T-helper 2 cell treated with Interferon-gamma antibody and Interleukin-4, amounts not matched to agents 100 ng/mL and 5 ng/mL, for 36 hours (primary cell): ENCODE measurements around the gene MOSPD2. TPM values are rescaled to one million over a fixed set of nuclear protein-coding genes. Genes with fewer than 3 reads are reported as not detected.

ENCODE experiments used
- intact Hi-C: fragments of 100-400 bp; cut with micrococcal nuclease; formaldehyde crosslinking; loops from one replicate; pipeline ENCODE4 v1.15.1; 2023
- total RNA-seq: library from RNA; stranded (reverse); gene quantifications from 2 replicates; pipeline ENCODE4 v1.2.3, GENCODE V29; 2022

The MOSPD2 gene
- total RNA-seq, 1 donor from 2014 or later = 11.9 TPM

DNA sequence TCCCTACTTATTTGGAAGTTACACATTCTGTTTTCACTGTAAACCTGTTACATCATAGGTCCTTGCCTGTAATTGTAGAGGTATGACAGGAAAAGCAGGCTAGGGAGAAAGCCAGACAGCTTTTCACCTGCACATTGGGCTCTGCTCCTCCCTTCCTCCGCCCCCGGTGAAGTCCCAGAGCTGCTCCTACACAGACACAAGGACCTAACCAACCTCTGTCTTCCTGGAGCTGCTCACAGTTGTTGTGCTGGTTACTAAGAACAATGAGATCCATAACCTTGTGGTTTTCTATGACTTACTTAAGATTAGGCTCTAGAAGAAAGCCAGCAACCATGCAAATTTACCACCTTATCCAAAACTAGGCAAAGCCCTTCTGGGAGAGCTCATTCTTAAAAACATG is 40.0 kb downstream of the MOSPD2 start:
- intact Hi-C loops = no loop called here

DNA sequence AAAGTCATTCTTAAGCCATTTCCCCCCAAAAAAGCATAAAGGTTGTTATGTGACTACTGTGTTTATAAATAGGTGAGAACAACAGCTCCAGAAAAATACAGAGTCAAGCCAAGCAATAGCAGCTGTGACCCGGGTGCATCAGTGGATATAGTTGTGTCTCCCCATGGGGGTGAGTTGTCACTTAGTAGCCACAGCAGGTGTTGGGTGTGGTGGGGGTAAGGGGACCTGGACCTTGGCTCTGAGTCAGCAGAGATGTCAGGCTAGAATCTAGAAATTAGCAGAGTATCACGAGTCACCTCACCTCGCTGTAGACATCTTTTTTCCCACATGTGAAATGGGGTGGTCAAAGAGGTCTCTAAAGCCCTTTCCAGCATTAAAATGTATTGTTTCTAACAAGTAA is 42.4 kb downstream of the MOSPD2 start:
- intact Hi-C loops = no loop called here

DNA sequence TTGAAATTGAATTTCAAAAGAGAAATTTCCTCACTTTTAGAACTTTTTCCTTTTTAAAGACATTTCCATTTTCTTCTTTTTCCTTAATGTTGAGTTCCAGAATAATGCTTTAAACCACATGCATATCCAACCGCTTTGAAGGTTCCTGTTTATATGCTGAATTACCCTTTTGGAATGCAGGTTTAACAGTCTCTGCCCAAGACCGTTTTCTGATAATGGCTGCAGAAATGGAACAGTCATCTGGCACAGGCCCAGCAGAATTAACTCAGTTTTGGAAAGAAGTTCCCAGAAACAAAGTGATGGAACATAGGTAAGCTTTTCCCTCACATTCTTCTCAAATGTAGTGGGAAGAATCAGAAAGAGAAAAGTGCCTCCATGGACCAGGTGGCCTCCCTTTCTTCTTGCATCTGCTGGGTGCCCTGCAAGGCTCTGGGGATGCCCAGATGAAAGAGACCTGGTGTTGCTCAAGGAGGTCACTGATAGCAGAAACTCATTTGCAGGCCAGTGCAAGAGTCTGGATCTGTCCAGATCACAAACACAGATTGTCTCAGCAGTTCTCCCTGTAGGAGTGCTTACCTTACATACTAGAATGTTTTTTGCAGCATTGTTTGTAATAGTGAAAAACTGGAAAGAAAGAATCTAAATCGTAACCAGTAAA is 42.9 kb downstream of the MOSPD2 start:
- intact Hi-C loops = no loop called here

DNA sequence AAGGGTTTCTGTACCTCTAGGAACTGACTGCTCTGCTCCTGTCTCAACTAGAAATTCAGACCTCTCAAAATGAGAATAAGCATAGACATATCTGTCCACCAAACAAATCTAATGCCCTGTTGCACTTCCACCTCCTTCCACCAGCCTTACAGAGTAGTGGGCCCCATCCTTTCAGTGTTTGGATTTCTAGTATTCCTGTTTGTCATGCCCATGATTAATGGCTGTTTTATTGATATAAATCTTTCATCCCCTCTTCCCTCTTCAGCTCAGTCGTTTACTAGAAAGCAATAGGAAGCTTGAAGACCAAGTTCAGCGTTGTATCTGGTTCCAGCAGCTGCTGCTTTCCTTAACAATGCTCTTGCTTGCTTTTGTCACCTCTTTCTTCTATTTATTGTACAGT is 46.2 kb downstream of the MOSPD2 start:
- intact Hi-C loops = no loop called here

DNA sequence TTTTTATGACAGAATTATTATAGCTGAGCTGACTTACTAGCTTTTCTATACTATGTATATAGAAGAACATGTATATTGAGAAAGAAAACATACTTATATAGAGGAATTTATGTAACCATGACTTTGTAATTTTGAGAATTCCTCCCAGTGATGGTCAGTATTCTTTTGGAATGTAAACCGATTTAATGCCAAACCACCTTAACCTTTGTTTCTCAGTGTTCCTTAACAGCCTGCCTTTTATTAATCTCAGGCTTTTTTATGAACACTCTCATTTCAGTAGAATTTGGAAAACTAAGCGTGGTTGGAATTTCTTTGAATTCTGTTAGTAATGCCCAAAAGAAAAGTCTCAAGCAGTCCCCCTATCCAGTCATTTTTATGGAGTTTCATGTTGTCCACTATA is 47.0 kb downstream of the MOSPD2 start:
- intact Hi-C loops = no loop called here

DNA sequence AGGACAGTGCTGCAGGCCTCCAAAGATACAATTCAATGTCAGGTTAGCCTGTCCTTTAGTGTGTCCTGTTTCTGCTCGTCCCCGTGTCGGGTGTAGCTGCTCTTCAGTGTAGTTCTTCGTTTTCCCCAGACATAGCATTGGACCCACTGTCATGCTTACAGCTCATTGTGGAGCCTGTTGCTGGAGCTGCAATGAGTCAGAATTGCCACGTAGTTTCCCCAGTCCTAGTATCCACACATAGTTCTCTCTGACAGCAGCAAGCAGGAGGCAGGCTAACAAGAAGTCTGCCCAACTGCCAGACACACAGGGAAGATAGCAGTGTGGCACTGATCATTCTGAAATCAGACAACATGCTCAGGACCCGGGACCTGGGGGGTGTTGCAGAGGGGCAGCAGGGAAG is 49.2 kb downstream of the MOSPD2 start:
- intact Hi-C loops = no loop called here

DNA sequence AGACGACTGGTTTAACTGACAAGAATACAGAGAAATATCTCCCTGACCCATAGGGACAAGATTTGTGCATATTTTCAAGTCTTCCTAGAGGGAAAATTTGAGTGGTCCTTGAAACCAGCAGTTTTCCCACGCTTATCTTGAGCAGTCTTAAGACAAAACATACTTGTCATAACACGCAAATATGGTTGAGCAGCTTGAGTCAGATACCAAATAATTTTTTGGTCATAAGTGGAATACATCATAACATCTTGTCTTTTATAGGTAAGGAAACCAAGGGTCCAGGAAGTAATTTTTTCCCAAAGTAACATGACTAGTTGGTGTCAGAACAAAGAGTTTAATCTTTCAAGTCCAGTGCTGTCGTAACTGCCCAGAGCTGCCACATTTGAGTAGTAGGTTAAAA is 50.5 kb downstream of the MOSPD2 start:
- intact Hi-C loops = no loop called here

DNA sequence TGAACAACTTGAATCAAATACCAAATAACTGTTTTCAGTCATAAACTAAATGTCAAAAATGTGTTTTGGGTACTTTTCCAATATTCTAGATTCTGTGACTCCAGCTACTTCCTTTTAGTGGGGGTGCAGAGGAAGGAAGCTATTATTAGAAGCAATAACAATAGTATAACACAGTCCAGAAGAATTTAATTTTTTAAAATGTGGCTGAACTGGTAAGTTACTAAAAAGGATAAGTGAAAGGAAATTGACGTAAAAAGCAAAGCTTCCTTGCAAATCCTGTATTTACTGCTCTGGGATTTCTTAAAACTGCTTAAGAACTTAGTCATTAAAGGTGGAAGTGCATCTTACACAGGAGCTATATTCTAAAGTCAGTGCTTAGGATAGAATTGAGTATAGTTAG is 53.2 kb downstream of the MOSPD2 start:
- intact Hi-C loops = no loop called here

DNA sequence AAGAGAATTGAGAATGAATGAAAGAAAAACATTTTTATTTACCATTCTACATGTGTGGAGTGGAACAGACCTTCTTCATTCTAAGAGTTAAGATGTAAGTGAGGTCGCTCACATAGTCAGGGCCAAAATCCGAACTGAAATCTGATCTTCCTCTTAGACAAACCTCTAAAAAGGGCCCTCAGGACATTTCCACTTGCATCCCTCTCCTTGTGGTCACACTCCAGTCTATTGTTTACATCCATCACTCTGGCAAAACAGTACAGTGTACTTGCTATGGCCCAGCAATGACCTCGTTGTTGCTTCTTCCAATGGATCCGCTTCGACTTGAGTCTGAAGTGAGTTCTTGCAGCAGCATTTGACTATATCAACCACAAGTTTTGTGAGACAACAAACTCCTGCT is 54.2 kb downstream of the MOSPD2 start:
- intact Hi-C loops = no loop called here

DNA sequence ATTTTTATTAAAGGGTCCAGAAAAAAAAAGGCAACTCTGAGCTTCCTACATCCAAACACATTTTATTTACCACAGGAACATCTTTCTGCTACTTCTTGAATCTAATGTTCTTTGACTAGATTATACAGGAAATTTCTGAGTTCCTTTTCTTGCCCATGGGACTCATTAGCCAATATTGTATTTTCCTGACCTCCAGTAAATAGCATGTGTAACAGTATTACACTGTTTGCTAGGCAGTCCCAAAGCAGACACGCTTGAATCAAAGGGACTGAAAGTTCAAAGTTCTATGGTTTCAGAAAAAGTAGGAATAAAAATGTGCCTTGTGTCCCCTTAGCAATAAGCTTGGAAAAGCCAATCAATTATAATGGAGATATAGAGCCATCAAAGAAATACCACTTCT is 57.4 kb downstream of the MOSPD2 start:
- intact Hi-C loops = no loop called here

DNA sequence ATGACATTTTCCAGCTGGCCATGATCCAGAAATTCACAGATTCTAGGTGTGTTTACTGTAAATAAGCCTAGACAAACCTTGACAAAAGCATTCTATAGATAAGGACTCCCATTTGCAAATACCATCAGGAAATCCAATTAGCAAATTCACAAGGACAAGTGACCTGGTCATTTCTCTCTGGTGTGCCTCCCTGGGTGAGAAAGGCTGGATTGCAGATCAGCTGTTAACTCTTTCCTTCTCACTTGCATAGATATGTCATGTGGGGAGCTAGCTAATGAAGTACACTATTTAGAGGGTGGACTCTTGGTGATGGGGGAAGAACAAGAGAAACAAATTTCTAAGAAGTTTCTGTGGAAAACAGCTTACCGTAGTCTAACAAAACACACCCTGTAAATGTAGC is 58.9 kb downstream of the MOSPD2 start:
- intact Hi-C loops = no loop called here

DNA sequence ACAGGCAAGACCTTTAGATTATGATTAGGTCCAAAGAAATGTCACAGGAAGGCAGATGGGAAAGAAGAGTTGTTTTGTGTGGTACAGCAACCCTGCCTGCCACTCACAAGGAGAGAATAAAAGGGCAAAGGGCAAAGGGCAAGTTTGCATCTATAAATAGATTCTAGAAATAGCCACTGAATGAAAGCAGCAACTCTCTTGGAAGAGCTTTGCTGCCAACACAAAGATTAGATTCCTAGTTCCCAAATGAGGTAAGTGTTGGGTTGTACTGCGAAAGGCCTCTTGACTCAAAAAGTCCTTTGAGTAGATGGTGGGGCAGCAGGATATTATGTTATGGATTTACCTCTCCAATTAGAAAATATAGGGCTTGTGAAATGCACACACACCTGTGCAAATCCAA is 61.2 kb downstream of the MOSPD2 start:
- intact Hi-C loops = no loop called here

DNA sequence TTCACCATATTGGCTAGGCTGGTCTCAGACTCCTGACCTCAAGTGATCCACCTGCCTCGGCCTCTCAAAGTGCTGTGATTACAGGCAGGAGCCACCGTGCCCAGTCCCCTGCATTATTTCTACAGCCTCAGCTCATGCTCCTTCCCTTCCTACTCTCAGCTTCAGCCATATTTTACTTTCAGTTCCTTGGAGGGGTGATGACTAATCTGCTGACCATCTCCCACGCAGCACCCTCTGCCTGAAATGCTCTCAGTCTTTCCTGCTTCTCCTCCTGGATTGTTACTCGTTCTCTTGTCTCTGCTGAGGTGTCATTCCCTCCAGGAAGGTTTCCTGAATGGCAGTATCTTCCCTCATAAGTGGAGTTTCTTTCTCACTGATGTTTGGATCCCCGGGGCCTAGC is 63.3 kb downstream of the MOSPD2 start:
- intact Hi-C loops = no loop called here

DNA sequence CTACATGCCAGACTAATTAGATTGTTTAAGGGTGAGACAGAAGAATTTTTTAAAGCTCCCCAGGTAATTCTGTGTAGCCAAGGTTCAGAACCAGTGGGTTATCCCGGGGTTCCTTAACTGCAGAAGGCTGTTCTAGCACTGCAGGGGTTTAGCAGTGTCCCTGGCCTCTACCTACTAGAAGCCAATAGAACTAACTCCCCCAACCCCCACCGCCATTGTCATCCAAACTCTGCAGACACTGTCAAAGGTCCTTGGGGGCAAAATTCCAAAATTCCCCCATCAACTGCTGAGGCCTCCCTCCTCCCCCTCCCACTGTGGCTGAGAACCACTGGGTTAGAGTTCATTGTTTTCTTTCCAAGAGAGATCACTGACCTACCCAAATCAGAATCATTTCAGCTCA is 66.4 kb downstream of the MOSPD2 start:
- intact Hi-C loops = no loop called here

DNA sequence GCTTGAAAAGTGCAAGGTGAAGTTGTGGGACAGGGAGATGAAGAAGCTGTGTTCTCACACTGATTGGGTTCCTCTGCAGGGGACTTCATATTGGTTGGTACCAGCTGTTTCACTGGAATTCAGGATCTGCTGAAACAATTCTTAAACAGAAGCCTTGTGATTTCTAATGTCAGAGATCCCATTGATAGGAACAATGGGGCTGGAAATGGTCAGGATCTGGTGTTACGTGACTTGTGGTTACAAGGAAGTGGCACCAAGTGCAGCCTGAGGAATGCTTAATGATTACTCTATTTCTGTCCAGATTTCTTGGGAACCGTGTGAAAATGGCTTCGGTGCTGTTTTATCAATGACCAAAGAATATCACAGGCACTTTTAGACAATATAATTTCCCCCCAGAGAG is 68.1 kb downstream of the MOSPD2 start:
- intact Hi-C loops = no loop called here

DNA sequence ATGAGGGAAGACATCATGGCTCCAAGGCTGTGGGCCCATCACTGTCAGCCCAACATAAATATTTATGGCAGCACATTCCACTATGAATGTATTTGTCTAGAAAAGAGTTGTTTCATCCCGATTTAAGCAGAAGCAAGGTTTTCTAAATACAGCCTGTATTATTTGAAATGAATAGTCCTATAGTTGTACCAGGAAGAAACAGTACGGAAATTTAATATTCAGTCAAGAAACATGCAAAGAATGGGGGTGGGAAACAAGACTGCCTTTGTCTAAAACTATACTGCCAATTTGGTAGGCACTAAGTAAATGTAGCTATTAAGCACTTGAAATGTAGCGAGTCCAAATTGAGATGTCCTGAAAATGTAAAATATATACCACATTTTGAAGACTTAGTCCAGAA is 69.1 kb downstream of the MOSPD2 start:
- intact Hi-C loops = no loop called here

DNA sequence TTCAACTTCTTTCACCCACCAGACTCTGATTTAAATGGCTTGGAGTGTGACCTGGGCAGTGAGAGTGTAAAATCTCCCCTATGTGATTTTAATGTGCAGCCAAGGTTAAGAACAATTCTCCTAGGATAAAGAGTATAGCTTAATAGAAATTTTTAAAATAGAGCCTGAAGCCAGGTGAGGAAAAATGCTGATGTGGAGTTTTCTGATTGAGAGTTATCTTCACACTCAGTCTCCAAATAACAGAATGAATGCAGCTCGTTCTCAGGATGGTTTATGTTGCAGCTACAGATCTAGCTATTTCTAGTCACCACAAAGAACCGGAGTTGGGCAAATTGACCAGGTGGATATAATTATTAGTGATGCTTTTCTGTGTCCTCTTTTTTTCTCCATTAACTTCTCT is 70.7 kb downstream of the MOSPD2 start:
- intact Hi-C loops = no loop called here

DNA sequence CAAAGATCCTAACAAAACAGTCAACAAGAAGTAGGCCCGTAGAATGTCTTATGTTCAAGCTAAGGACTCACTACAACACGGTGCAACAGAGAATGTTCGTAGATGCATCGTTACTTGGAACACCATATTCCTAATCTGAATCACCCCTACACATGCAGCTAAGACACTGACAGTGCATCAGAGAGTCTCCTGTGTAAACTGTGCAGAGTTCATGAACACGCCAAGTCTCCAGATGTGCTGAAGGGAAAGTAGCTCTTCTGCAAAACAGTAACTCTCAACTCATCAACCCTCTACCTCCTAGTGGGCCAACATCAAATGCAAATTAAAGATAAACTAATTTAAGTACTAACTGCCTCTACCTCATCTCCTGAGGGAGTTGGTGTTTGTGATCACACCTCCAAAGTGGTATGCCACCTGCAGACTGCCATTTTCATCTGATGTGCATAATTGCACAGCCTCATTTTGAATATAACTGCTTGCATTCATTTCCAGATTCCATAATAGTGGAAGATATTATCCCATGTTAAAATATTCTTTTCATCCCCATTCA is 73.5 kb downstream of the MOSPD2 start:
- intact Hi-C loops = no loop called here

DNA sequence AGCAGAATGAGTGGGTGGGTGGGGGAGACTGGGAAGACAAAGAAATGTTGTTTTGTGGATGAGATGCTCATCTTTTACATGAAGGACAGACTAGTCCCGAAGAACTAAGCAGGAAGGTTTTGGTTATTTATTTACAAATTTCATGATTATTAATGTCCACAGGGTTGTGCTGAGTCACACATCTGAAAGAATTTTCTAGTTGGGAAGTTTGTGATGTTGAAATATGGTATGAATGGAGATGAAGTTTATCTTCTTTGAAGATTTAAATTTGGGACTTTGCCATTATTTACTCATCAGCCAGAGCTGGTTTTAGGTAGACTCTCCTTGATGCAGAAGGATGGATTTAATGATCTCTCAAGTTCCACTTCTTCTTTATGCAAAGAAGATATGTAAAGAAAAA is 75.5 kb downstream of the MOSPD2 start:
- intact Hi-C loops = no loop called here

DNA sequence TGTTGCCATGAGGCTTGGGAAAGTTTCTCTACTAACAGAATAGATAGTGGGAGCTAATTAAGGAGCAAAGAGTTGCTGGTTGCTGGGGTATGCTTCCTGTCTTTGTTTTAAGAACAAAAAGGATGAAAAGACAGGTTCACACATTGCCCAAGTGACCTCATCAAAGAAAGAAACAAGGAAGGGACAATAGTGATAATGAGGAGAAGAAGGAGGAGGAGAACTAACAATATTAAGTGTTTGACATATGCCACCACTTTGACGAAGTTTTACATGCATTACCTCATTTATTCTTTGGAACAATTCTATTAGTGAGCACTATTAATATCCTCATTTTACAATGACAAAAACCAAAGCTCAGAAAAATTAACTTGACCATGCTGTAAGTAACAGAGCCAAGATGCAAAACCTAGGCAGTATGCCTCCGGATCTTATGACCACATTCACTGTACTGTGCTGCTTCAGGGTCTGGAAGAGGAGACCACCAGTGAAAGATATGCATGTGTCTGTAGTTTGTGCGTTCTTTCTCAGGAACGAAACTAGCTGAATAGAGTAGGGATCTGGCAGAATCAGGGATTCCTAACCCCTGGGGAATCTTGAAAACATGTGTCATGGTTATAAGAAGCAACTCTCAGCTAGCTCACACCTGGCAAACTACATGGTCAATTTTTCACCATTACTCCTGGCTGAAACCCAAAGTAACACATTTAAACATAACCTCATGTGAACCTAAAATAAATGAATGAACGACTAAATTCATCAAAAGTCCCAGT is 83.8 kb downstream of the MOSPD2 start:
- intact Hi-C loops = no loop called here

DNA sequence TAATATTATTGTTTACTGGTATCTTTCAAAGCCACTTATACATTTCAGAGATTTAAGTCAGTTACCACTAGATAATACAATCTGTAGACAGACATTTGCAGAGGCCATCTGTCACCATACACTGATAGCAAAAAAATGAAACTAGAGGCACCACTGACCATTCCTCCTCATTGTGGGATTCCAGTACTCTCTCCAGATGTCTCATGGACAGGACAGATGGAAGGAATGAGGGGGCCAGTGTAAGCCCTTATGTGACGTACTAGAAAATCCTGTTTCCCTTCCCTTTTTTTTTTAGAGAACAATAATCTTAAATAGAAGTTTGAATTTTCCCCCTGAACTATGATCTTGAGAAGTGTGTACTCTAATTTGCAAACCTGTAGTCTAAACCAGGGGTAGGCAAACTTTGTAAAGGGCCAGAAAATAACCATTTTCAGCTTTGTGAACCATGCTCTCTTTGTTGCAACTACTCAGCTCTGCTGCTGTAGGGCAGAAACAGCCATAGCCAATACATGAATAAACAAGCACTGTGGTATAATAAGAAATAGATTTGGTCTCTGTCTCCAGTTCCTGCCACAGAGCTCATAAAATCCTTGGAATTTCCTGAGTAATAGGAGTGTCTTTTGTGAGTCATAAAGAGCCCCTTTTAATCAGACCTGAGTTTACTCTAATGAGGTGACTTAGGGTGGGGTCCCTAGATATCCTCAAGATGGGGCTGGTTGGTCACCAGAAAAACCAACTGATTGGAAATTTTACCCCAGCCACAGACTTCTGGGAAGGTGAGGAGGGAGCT is 90.4 kb downstream of the MOSPD2 start:
- intact Hi-C loops = no loop called here

DNA sequence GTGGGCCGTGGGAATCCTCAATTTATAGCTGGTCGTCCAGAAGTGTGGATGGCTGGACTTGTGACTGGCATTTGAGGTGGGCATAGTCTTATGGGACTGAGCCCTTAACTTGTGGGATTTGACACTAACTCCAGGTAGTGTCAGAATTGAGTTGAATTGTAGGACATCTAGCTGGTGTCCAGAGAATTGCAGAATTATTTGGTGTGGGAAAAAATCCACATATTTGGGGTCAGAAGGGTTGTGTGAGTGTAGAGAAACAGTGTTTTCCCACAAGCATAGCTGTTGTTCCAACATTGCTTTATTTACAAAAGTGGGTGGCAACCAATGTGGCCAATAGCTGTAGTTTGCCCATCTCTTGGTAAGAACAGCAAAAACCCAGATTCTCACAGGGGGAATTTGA is 91.3 kb downstream of the MOSPD2 start:
- intact Hi-C loops = no loop called here
